Measurements from ENCODE around the gene DGKQ. TPM values are rescaled to one million over a fixed set of nuclear protein-coding genes. Genes with fewer than 3 reads are reported as not detected.

DGKQ gene
- total RNA-seq, 2 donors from 2014 or later, result 3.1 to 4.8 TPM

DNA sequence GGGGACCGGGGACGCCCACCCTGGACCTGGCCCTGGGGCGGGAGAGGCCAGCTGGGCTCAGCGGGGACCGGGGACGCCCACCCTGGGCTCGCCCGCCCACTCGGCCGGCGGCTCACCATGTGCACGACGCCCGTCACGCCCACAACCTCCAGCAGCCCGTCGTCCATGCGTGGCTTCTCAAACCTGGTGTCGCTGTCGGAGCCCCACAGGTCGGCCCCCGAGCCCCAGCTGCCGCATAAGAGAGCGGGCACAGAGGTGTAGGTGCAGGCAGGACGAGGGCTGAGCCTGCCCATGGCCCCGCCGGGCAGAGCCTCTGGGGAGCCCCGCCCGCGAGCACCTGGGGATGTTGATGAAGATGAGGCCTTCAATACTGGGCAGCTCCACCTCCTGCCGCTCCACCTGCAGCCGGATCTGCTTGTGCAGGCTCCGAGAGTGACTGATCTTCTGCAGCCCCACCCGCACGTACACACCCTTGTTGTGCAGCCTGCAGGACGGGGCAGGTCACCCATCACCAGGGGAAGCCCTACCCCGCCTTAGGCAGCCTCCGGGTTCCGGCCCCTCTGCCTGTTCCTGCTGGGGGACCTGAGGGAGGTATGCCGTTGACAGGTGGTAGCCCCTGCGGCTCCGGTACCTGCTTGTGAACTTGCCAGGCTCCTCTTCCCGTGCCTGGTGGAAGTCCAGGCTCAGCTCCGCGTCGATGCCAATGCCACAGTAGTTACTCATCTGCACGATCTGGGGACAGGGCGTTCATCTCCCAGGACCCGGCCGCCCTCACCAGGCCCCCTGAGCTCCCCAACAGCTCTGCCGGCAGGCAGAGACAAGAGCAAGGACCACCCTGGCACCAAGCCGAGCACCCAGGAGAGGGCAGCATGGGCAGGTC, 11.8 kb downstream of the DGKQ start:
- H3K36me3 ChIP-seq, result peaks cover 9% of the 10 kb centered on the region
- DNase-seq (ENCODE audit: low spot score), result no peak

DNA sequence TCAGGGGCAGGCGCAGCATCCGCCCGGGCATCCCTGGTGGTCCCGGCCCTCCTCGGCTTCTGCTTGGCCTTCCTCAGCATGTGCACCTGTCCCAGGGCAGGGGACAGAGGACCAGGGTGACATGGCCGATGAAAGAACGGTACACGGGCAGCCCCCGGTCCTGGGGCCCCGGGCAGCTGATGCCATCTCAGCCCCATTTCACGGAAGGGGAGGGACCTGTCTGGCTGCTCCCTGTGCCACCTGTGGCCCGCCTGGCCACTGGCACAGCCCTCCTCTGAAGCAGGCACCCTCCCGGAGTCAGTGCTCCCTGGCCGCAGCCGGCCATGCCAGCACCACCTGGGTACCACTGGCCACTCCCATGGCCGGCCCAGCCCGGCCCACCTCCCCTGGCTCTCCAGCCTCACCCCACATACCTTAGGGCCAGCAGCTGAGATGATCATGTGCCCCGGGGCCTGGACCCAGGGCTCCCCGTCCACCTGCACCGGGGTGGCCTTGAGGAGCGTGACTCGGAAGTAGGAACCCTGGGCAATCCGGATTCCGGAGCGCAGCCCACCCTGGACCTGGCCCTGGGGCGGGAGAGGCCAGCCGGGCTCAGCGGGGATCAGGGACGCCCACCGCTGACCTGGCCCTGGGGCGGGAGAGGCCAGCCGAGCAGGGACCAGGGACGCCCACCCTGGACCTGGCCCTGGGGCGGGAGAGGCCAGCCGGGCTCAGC, 12.6 kb downstream of the DGKQ start:
- peaks cover 9% of the 10 kb centered on the region for H3K36me3 ChIP-seq
- TF ChIP-seq, protein P1, sequence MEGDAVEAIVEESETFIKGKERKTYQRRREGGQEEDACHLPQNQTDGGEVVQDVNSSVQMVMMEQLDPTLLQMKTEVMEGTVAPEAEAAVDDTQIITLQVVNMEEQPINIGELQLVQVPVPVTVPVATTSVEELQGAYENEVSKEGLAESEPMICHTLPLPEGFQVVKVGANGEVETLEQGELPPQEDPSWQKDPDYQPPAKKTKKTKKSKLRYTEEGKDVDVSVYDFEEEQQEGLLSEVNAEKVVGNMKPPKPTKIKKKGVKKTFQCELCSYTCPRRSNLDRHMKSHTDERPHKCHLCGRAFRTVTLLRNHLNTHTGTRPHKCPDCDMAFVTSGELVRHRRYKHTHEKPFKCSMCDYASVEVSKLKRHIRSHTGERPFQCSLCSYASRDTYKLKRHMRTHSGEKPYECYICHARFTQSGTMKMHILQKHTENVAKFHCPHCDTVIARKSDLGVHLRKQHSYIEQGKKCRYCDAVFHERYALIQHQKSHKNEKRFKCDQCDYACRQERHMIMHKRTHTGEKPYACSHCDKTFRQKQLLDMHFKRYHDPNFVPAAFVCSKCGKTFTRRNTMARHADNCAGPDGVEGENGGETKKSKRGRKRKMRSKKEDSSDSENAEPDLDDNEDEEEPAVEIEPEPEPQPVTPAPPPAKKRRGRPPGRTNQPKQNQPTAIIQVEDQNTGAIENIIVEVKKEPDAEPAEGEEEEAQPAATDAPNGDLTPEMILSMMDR (IDR thresholded peaks at IDR 0.05), result no peak
- H3K4me1 ChIP-seq, result no peaks in the 10 kb centered on the region

More for the DNA sequence above, 11.8 kb downstream of the DGKQ start:
- Histone ChIP-seq H3K27me3 (no peaks in the 10 kb centered on the region), H3K4me1 (no peaks in the 10 kb centered on the region), H3K27ac (no peak overlapping the region), H3K9me3 (no peaks in the 10 kb centered on the region), H3K4me3 (no peak overlapping the region)
- TF ChIP-seq, protein P1 (IDR thresholded peaks at IDR 0.05), result no peak

GRCh38 chr4:960140-960635, 13.2 kb downstream of the DGKQ start:
- no peak for DNase-seq (ENCODE audit: low spot score)
- peaks cover 9% of the 10 kb centered on the region for H3K36me3 ChIP-seq

More for the DNA sequence above, 12.6 kb downstream of the DGKQ start:
- no peak for DNase-seq (ENCODE audit: low spot score)
- Histone ChIP-seq H3K9me3 (no peaks in the 10 kb centered on the region), H3K27me3 (no peaks in the 10 kb centered on the region), H3K27ac (no peak overlapping the region), H3K4me3 (no peak overlapping the region)

DNA sequence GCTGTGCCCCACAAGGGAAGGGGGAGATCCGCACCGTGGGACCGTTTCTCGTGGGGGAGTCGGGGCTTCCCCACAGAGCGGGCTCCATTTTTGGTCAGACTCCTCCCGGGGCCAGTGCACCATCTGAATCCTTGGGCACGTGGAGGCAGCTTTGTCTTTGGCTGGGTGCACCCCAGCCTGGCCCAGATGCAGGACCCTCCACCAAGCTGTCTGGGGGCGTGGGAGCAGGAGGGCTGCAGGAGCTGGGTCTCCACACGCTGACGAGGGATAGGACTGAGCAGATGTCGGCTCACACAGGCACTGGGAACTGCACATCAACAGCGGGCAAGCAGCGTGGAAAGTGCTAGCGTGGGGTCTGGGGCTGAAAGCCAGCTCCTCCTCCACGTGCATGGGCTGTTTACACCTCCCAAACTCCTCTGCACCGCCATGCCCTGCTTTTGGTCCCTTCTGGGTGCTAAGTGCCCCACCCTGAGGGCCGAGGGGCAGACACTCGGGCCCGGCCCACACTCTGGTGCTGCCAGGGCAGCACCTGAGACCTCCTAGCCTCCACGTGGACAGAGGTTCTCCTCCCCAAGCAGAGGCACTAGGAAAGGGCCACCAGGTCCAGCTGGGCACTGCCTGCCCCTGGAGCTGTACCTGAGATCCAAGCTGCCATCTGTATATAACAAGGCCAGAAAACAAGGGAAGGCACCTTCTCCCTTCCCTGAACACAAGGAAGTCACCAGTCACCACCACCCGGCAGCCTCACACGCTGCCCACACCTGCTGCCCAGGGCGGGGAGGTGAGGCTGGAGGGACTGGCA, 13.8 kb downstream of the DGKQ start:
- H3K36me3 ChIP-seq, result peaks cover 9% of the 10 kb centered on the region
- no peaks in the 10 kb centered on the region for H3K27me3 ChIP-seq
- no peak overlapping the region for H3K4me3 ChIP-seq
- no peak for DNase-seq (ENCODE audit: low spot score)
- no peak overlapping the region for H3K27ac ChIP-seq
- TF ChIP-seq, protein P1 (IDR thresholded peaks at IDR 0.05), result no peak
- no peaks in the 10 kb centered on the region for H3K4me1 ChIP-seq
- H3K9me3 ChIP-seq, result no peaks in the 10 kb centered on the region

More at GRCh38 chr4:960140-960635, 13.2 kb downstream of the DGKQ start:
- no peaks in the 10 kb centered on the region for H3K27me3 ChIP-seq
- no peaks in the 10 kb centered on the region for H3K9me3 ChIP-seq
- TF ChIP-seq, protein P1 (IDR thresholded peaks at IDR 0.05), result no peak
- no peak overlapping the region for H3K27ac ChIP-seq
- H3K4me1 ChIP-seq, result no peaks in the 10 kb centered on the region
- no peak overlapping the region for H3K4me3 ChIP-seq

GRCh38 chr4:958696-959337, 14.6 kb downstream of the DGKQ start:
- DNase-seq (ENCODE audit: low spot score), result no peak

More at GRCh38 chr4:958696-959337, 14.6 kb downstream of the DGKQ start:
- H3K4me3 ChIP-seq, result no peak overlapping the region
- TF ChIP-seq, protein P1 (IDR thresholded peaks at IDR 0.05), result no peak
- peaks cover 9% of the 10 kb centered on the region for H3K36me3 ChIP-seq
- H3K4me1 ChIP-seq, result no peaks in the 10 kb centered on the region
- no peak overlapping the region for H3K27ac ChIP-seq
- H3K9me3 ChIP-seq, result no peaks in the 10 kb centered on the region
- H3K27me3 ChIP-seq, result no peaks in the 10 kb centered on the region
